Subcutaneous abdominal adipose tissue (tissue), 5 donors: Measurements from ENCODE around the gene ERAL1.

Source experiments
- H3K27ac ChIP-seq: one replicate; pipeline ENCODE4 v1.7.0; 2013; ENCODE audit warnings: low read depth, mild to moderate bottlenecking, inconsistent platforms, low read length, moderate library complexity
- H3K27me3 ChIP-seq, 5 donors: one replicate each; pipeline ENCODE4 v1.7.0; 2013; ENCODE audit warnings: low read length in 5 of 5, inconsistent platforms in 1 of 5; ENCODE audit not compliant: control insufficient read depth in 5 of 5, insufficient read depth in 4 of 5
- H3K36me3 ChIP-seq, 5 donors: one replicate each; pipeline ENCODE4 v1.7.0; 2013; ENCODE audit warnings: low read length in 5 of 5; ENCODE audit not compliant: control insufficient read depth in 5 of 5, insufficient read depth in 5 of 5
- H3K4me1 ChIP-seq, 5 donors: one replicate each; pipeline ENCODE4 v1.7.0; 2013; ENCODE audit warnings: low read length in 5 of 5, mild to moderate bottlenecking in 3 of 5, moderate library complexity in 1 of 5; ENCODE audit not compliant: control insufficient read depth in 5 of 5, insufficient read depth in 5 of 5
- H3K4me3 ChIP-seq, 5 donors: one replicate each; pipeline ENCODE4 v1.7.0; 2013; ENCODE audit warnings: low read length in 5 of 5, low read depth in 1 of 5
- H3K9ac ChIP-seq, 5 donors: one replicate each; pipeline ENCODE4 v1.7.0; 2013; ENCODE audit warnings: low read length in 5 of 5, mild to moderate bottlenecking in 4 of 5, moderate library complexity in 3 of 5
- H3K9me3 ChIP-seq, 5 donors: one replicate each; pipeline ENCODE4 v1.7.0; 2013; ENCODE audit warnings: low read length in 5 of 5; ENCODE audit not compliant: control insufficient read depth in 5 of 5
- donor health status: healthy.
- donor health status: healthy.
- donor health status: healthy.
- donor health status: healthy.
- donor health status: healthy.

ERAL1 gene

GRCh38 chr17:28862561-28862960, 7.7 kb downstream of the ERAL1 start:
- H3K36me3 ChIP-seq = peaks cover 0 to 38% (median 33%) of the 10 kb centered on the region in 5 donors
- no peak overlapping the region for H3K4me3 ChIP-seq
- H3K4me1 ChIP-seq = no peaks in the 10 kb centered on the region
- no peaks in the 10 kb centered on the region for H3K27me3 ChIP-seq
- no peak overlapping the region for H3K9ac ChIP-seq
- no peak overlapping the region for H3K27ac ChIP-seq
- no peaks in the 10 kb centered on the region for H3K9me3 ChIP-seq

- Histone ChIP-seq H3K27me3 (no peaks in the 10 kb centered on the region), H3K4me3 (no peak overlapping the region), H3K27ac (no peak overlapping the region), H3K4me1 (no peaks in the 10 kb centered on the region), H3K9ac (no peak overlapping the region), H3K36me3 (peaks cover 0 to 24% (median 19%) of the 10 kb centered on the region in 5 donors), H3K9me3 (no peaks in the 10 kb centered on the region)
Measured at GRCh38 chr17:28863953-28864352, 9.1 kb downstream of the ERAL1 start.

- Histone ChIP-seq H3K4me3 (no peak overlapping the region), H3K36me3 (peaks cover 0 to 13% (median 13%) of the 10 kb centered on the region in 5 donors), H3K9me3 (no peaks in the 10 kb centered on the region), H3K9ac (no peak overlapping the region), H3K27me3 (no peaks in the 10 kb centered on the region), H3K4me1 (no peaks in the 10 kb centered on the region), H3K27ac (no peak overlapping the region)
Measured at GRCh38 chr17:28864991-28865849, 10.4 kb downstream of the ERAL1 start.

- Histone ChIP-seq H3K9me3 (no peaks in the 10 kb centered on the region), H3K36me3 (peaks cover 0 to 7% (median 7%) of the 10 kb centered on the region in 5 donors), H3K27me3 (no peaks in the 10 kb centered on the region), H3K4me1 (no peaks in the 10 kb centered on the region), H3K27ac (no peak overlapping the region), H3K4me3 (no peak overlapping the region), H3K9ac (no peak overlapping the region)
Measured at GRCh38 chr17:28865946-28866752, 11.3 kb downstream of the ERAL1 start.

- H3K27ac ChIP-seq = no peak overlapping the region
- H3K36me3 ChIP-seq = no peaks in the 10 kb centered on the region
- H3K27me3 ChIP-seq = no peaks in the 10 kb centered on the region
- no peak overlapping the region for H3K4me3 ChIP-seq
- no peaks in the 10 kb centered on the region for H3K4me1 ChIP-seq
- no peaks in the 10 kb centered on the region for H3K9me3 ChIP-seq
- H3K9ac ChIP-seq = no peak overlapping the region
Measured at GRCh38 chr17:28867276-28867675, 12.5 kb downstream of the ERAL1 start.

- H3K9ac ChIP-seq = no peak overlapping the region
- H3K27ac ChIP-seq = no peak overlapping the region
- no peak overlapping the region for H3K4me3 ChIP-seq
- H3K4me1 ChIP-seq = no peaks in the 10 kb centered on the region
- H3K9me3 ChIP-seq = no peaks in the 10 kb centered on the region
- no peaks in the 10 kb centered on the region for H3K36me3 ChIP-seq
- H3K27me3 ChIP-seq = no peaks in the 10 kb centered on the region
Measured at GRCh38 chr17:28871056-28871579, 16.3 kb downstream of the ERAL1 start.

GRCh38 chr17:28873839-28874238, 19.0 kb downstream of the ERAL1 start:
- Histone ChIP-seq H3K36me3 (peaks cover 3 to 10% (median 9%) of the 10 kb centered on the region in 5 donors), H3K9me3 (no peaks in the 10 kb centered on the region), H3K27me3 (no peaks in the 10 kb centered on the region), H3K4me3 (no peak overlapping the region), H3K27ac (no peak overlapping the region), H3K4me1 (no peaks in the 10 kb centered on the region), H3K9ac (no peak overlapping the region)

- Histone ChIP-seq H3K9me3 (no peaks in the 10 kb centered on the region), H3K27me3 (no peaks in the 10 kb centered on the region), H3K9ac (no peak overlapping the region), H3K27ac (no peak overlapping the region), H3K4me1 (no peaks in the 10 kb centered on the region), H3K4me3 (no peak overlapping the region), H3K36me3 (peaks cover 5 to 19% (median 18%) of the 10 kb centered on the region in 5 donors)
Measured at GRCh38 chr17:28874750-28875149, 19.9 kb downstream of the ERAL1 start.

- H3K9ac ChIP-seq = no peak overlapping the region
- no peaks in the 10 kb centered on the region for H3K9me3 ChIP-seq
- H3K4me3 ChIP-seq = no peak overlapping the region
Measured at GRCh38 chr17:28875848-28876550, 21.2 kb downstream of the ERAL1 start.

More at GRCh38 chr17:28875848-28876550, 21.2 kb downstream of the ERAL1 start:
- Histone ChIP-seq H3K36me3 (peaks cover 5 to 32% (median 31%) of the 10 kb centered on the region in 5 donors), H3K4me1 (no peaks in the 10 kb centered on the region), H3K27me3 (no peaks in the 10 kb centered on the region), H3K27ac (no peak overlapping the region)
